Stimulated activated CD4-positive, alpha-beta T cell treated with anti-CD3 and anti-CD28 coated beads, Interleukin-1b, Interleukin-23, amount 100 ng/mL, for 24 hours (primary cell): Measurements from ENCODE around the gene RASGEF1C.

Source experiments
- DNase-seq, 4 experiments: peaks; one replicate each; pipeline ENCODE4 v3.0.0-alpha.2; 2020; ENCODE audit warnings: low read depth in 4 of 4, low spot score in 1 of 4

RASGEF1C gene

DNA sequence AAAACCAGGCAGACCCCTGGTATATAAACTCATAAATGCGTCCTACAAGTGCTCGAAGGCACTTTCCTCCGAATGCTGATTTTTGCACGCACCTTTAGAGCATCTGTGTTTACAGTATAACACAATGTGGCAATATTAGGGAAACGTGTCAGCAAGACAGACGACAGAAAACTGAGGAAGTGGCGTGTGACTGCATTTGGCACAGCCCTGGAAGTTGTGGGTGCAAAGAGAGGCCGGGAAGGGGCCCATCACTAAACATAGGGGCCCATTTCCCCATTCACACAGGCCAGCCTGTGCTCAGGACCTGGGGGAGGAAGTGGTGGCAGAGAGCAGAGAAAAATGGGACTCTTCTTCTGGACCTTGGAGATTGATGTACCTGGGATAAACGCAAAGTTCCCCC lies 48.2 kb downstream of the RASGEF1C start:
- DNase-seq, result no peak

DNA sequence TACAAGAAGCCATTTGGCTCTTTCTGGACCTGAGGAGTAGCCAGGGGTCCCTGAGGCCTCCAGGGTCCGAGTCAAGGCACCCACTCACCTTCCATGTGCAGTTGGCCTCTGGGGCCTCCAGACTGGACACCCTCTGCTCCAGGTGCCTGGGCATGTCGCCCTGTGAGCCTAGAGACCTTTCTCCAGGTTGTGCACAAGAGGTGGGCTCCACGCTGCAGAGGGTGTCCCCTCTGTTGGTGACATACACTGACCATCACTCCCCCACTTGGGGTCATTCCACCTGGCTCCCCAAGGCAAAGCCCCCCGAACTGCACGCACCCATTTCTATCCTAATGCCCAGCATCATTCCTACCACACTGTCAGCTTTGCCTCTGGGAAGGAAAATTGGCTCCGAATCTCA lies 48.8 kb downstream of the RASGEF1C start:
- DNase-seq, result no peak

- no peak for DNase-seq
Observed at GRCh38 chr5:180159756-180160155, 49.3 kb downstream of the RASGEF1C start.

GRCh38 chr5:180157866-180158265 lies 51.1 kb downstream of the RASGEF1C start:
- no peak for DNase-seq

DNA sequence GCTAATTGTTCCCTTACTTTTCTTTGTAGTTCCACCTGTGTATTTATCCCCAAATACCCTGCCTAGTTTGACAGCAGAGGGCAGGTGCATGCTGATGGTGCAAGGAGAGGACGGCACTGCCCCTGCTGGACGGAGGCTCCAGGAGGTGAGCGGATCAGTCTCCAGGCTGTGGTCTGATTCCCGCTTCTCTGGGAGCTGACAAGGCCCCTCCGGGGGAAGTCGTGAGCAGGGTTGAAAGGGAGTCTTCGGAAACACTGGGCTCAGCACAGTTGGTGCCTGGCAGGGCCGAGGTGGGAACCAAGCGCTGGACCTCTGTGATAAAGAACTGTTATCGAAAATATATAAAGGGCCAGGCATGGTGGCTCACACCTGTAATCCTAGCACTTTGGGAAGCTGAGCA lies 52.9 kb downstream of the RASGEF1C start:
- DNase-seq, result no peak

DNA sequence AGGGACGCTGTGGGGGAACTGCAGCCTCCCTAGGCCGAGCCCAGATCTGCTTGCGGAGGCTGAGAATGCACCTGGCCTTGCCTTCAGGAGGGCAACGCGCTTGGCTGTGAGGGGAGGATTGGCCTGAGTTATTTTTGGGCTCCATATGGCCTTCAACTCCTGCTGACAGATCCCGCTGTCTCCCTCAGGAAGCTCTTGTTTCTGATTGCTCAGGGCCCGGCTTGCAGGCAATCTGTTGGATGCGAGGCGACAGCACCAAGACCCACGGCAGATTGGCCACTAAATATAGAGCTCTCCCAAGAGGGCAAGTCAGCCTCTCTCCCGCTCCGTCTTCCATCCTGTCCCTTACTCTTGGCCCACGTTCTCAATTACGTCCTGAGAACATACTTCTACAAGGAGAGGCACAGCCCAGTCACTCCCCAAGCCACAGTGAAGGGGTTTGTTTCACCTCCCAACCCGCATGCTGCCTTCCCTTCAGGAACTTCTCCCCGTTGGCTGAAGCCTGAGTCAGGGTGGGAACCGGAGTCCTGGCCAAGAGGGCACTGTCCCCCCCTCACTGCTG lies 53.6 kb downstream of the RASGEF1C start:
- no peak for DNase-seq

- no peak for DNase-seq
Observed at GRCh38 chr5:180154821-180155364, 54.1 kb downstream of the RASGEF1C start.

DNA sequence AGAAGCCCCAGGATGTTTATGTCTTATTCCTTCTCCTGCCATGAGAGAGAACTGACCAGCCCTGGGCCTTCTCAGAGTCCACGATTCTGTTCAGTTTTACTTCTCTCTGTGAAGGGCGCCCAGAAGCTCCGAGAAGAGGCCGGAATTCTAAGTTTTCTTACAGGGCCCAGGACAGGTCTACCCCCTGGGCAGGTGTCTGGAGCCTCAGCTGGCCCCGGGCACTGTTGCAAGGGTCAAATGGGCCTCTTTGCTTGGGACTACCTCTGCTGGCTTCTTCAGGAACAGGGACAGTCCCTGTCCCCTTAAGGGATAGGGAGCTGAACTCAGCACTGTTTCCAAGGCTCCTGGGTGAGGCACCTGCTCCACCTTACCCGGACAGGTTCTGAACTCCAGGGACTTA lies 55.0 kb downstream of the RASGEF1C start:
- DNase-seq, result no peak

DNA sequence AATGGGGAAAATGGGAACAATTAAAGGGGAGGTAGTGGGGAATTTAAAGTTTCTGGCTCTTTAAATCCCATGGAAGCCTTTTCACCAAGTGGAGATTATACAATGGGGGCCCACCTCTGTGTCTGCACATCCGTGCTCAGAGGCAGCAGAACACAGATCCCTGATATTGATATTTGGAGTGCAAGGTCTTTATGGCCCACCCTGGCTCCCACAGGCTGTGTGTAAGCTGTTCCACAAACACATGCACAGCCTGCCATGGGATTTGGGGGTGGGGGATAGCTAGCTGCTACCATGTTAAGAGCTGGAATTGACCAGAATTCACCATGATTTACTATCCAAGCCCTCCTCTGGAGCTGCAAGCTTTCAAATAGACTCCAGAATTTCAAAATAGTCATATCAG lies 55.9 kb downstream of the RASGEF1C start:
- DNase-seq, result no peak

GRCh38 chr5:180143656-180144364 lies 65.2 kb downstream of the RASGEF1C start:
- no peak for DNase-seq

DNA sequence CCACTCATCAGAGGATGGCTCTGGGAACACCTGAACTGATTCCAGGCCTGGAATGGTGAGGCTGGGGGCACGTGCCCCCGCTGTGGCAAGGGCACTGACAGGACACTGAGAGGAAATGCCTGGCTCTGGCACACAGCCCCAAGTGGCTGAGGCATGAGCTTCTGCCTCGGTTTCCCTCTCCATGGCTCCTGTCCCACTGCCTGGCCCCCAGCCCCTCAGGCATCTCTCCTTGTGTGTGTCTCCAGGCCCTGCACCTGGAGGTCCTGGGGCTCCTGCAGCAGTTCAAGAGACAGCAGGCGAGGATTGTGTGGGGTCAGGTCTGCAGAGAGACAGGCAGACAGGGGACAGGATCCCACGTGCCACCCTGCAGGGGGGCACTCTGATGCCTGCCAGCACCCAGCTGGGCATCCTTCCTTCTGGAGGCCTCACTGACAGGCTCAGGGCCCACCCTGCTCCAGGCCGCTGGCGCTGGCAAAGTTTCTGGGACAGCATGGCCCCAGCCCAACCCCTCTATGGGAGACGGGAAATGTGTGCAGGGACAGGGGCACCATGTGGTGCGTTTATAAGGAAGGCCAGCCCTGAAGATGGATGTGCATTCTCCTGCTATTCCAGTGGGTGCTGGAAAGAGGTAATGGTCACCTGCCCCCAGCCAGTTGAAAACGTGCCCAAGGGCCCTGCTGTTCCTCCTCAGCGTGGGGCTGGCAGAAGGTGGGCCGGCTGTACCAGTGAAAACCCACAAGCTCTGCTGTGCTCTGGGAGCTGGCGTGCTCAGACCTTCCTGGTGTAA lies 66.0 kb downstream of the RASGEF1C start:
- DNase-seq, result no peak

- no peak for DNase-seq
Observed at GRCh38 chr5:180142021-180142765, 66.8 kb downstream of the RASGEF1C start.

DNA sequence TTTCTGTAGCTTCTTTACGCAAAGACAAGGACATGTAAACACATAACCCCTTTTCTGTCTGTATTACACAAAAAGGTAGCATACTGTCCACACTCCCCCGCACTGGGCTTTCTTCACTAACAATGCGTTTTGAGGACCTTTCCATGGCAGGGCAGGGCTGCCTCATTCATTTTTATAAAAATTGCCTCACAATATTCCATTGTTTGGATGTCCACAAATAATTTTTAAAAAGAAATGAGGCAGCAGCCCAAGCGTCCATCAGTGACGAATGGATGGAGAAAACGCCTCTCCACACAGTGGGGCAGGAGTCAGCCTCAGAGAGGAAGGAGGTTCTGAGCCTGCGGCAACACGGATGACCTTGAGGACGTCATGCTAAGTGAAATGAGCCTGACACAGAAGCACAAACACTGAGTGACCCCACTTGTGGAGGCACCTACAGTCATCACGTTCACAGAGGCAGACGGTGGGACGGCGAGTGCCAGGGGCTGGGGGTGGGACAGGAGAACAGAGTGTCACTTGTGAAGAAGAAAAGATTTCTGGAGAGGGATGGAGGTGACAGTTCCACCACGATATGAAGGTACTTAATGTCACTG lies 67.8 kb downstream of the RASGEF1C start:
- DNase-seq, result no peak

GRCh38 chr5:180140571-180140970 lies 68.4 kb downstream of the RASGEF1C start:
- no peak for DNase-seq

GRCh38 chr5:180140079-180140554 lies 68.9 kb downstream of the RASGEF1C start:
- no peak for DNase-seq

DNA sequence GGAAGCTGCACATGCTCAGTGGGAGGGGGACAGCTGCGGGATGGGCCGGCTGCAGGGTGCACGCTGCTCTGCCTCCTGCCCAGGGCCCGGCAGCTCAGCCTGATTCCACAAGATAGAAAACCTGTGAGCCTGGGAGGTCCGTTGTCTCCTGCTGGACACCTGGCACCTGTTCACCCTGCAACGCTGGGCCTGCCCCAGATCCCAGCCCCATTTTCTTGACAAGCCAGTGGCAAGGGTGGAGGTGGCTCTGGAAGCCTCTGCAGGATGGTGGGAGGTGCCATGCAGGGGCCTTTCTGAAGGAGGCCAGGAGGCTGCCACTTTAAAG lies 69.3 kb downstream of the RASGEF1C start:
- DNase-seq, result no peak

DNA sequence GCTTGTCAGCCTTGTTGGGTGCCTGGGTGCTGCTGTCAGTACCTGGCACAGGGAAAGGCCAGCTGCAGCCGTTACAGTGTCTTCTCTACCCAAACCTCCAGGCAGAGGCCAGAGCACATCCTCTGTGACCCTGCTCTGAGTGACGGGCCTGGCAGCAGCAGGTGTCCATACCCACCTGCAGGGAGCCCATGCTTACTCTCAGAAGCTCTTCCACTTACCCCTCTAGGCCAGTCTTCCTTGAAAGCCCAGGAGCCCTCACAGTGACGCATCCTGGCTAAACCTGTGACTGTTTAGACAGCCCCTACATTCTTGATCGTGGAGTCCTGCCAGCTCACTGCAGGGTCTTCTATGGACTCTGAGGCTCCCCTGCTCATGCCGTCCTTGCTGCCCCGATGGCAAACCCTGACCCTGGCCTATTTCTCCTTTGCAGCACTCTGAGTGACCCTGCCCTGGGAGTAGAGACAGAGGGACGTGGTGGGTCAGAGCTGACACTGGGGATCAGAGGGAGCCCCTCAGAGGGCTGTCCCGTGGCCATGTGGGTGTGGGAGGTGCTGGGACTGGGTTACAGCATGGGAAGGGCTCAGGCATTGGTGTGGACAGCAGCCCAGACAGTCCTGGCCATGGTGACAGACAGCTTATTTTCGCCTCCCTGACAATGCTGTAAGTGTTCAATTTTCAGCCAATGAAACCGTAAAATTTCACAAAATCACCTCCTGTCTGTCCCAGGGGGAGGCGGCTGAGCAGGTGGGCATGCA lies 69.9 kb downstream of the RASGEF1C start:
- DNase-seq, result no peak

- DNase-seq, result no peak
Observed at GRCh38 chr5:180138214-180138975, 70.6 kb downstream of the RASGEF1C start.

- DNase-seq, result no peak
Observed at GRCh38 chr5:180137401-180138213, 71.4 kb downstream of the RASGEF1C start.
